HepG2 (cell line): Measurements from ENCODE around the gene CH25H. TPM values are rescaled to one million over a fixed set of nuclear protein-coding genes. Genes with fewer than 3 reads are reported as not detected.
"Not testable (repeated sequence)": the region's sequence is repeated elsewhere in the genome, so short reads cannot be mapped to it uniquely, and the experiment has no call there.

Experiments used
- ATAC-seq: fragments of 200-7000 bp; cut with Tn5 transposase; 3 replicates; pipeline ENCODE4 v1.9.1; 2020; ENCODE audit warnings: mild to moderate bottlenecking, moderate library complexity
- BruUV-seq: library from RNA; stranded (reverse); fragments of 400-500 nt; replicated peaks from 2 replicates; lab custom pipeline; 2021; lab: Mats Ljungman, UMichigan
- CTCF ChIA-PET: fragments of 300-600 bp; formaldehyde crosslinking; extraction: SDS; loops from one replicate; lab custom pipeline; 2021; ENCODE audit warnings: low total read pairs, inconsistent platforms, low intra/inter-chr PET ratio; lab: Yijun Ruan, JAX
- POLR2A ChIA-PET: fragments of 350-600 bp; sonication (Branson Sonifier 250); formaldehyde crosslinking; loops from one replicate; lab custom pipeline; 2020; ENCODE audit warnings: antibody characterized with exemption, inconsistent platforms; lab: Yijun Ruan, JAX
- DNase-seq: peaks from one replicate; pipeline ENCODE4 v3.0.0-alpha.2; 2015; ENCODE audit warnings: low spot score
- FAIRE-seq: peaks from 3 replicates; lab custom pipeline; 2011; peaks lifted over from hg19 to GRCh38; lab: Jason Lieb, UNC
- H2AFZ ChIP-seq: one replicate; pipeline ENCODE4 v1.6.1; 2011; ENCODE audit warnings: low read length, inconsistent platforms
- H3K27ac ChIP-seq: fragments of 300-600 bp; 3 replicates; pipeline ENCODE4 v1.8.0; 2011; ENCODE audit warnings: mixed run types, mild to moderate bottlenecking, mixed read lengths, low read length, inconsistent platforms; ENCODE audit not compliant: insufficient read depth; ENCODE audit errors: extremely low read length
- H3K27me3 ChIP-seq, 2 experiments: fragments of 200-600 bp in 1 of 2; 2 replicates in 1 of 2; 3 replicates in 1 of 2; pipeline versions ENCODE4 v1.6.0 to v1.8.0; 2011; ENCODE audit warnings: low read length in 2 of 2, mild to moderate bottlenecking in 2 of 2, moderate library complexity in 2 of 2, inconsistent platforms in 1 of 2; ENCODE audit not compliant: insufficient read depth in 2 of 2, control insufficient read depth in 1 of 2
- H3K36me3 ChIP-seq, 2 experiments: fragments of 200-600 bp in 1 of 2; replicated peaks in 1 of 2; 2 replicates in 1 of 2; 3 replicates in 1 of 2; pipeline versions ENCODE4 v1.5.1 to v1.8.0; 2011; ENCODE audit warnings: low read length in 2 of 2, inconsistent platforms in 1 of 2; ENCODE audit not compliant: insufficient read depth in 2 of 2, control insufficient read depth in 1 of 2
- H3K4me1 ChIP-seq: 2 replicates; pipeline ENCODE4 v1.5.1; 2012; ENCODE audit warnings: low read length, inconsistent platforms; ENCODE audit not compliant: insufficient read depth
- H3K4me2 ChIP-seq: 2 replicates; pipeline ENCODE4 v1.6.0; 2011; ENCODE audit warnings: low read depth, low read length, inconsistent platforms
- H3K4me3 ChIP-seq, 3 experiments: fragments of 200-600 bp in 1 of 3; sonication (generic), shearing (Covaris generic) in 1 of 3; replicated peaks in 1 of 3; 2 replicates each; pipeline ENCODE4 v1.5.1; 2011 to 2016; ENCODE audit warnings: low read length in 3 of 3, inconsistent platforms in 2 of 3, low read depth in 2 of 3, mild to moderate bottlenecking in 2 of 3, control low read depth in 1 of 3, mixed read lengths in 1 of 3; ENCODE audit not compliant: insufficient read depth in 1 of 3
- H3K79me2 ChIP-seq: one replicate; pipeline ENCODE4 v1.6.1; 2011; ENCODE audit warnings: low read length, inconsistent platforms; ENCODE audit not compliant: insufficient read depth
- H3K9ac ChIP-seq: 2 replicates; pipeline ENCODE4 v1.6.0; 2011; ENCODE audit warnings: mild to moderate bottlenecking, low read depth, low read length, inconsistent platforms; ENCODE audit not compliant: insufficient read depth
- H3K9me3 ChIP-seq: 2 replicates; pipeline ENCODE4 v1.5.1; 2012; ENCODE audit warnings: mild to moderate bottlenecking, low read length
- H4K20me1 ChIP-seq: 2 replicates; pipeline ENCODE4 v1.6.0; 2011; ENCODE audit warnings: inconsistent platforms, mild to moderate bottlenecking, low read length, moderate library complexity; ENCODE audit not compliant: insufficient read depth
- FIP1L1 ChIP-seq: fragments of 200-400 bp; formaldehyde crosslinking; IDR thresholded peaks from 2 replicates; pipeline ENCODE4 v1.6.1; 2018; ENCODE audit warnings: low read depth, mild to moderate bottlenecking, low read length, moderate library complexity, borderline replicate concordance; ENCODE audit not compliant: insufficient read depth
- HMGA1 ChIP-seq: sonication (generic); formaldehyde crosslinking; conservative IDR thresholded peaks from 2 replicates; pipeline ENCODE4 v1.4.0; 2020; ENCODE audit warnings: missing genetic modification reagents
- NFE2 ChIP-seq: sonication (generic); formaldehyde crosslinking; IDR thresholded peaks from 2 replicates; pipeline ENCODE4 v1.4.0; 2020; ENCODE audit warnings: missing genetic modification reagents
- RFXANK ChIP-seq: IDR thresholded peaks from 2 replicates; pipeline ENCODE4 v1.6.1; 2016
- ZNF350 ChIP-seq: sonication (generic); formaldehyde crosslinking; IDR thresholded peaks from 2 replicates; pipeline ENCODE4 v1.4.0; 2020; ENCODE audit warnings: mild to moderate bottlenecking, low read depth, missing genetic modification reagents, borderline replicate concordance
- ZNF446 ChIP-seq: sonication (generic); formaldehyde crosslinking; IDR thresholded peaks from 2 replicates; pipeline ENCODE4 v1.5.0; 2020; ENCODE audit warnings: mild to moderate bottlenecking, missing genetic modification reagents
- WGBS: methylation state at CpG from one replicate; pipeline ENCODE4 v1.1.6; 2017; ENCODE audit warnings: low lambda C conversion rate; 5-methylcytosine and 5-hydroxymethylcytosine counted together
- in situ Hi-C: cut with HindIII; loops from 2 replicates; pipeline ENCODE4 v1.10.0; 2017; ENCODE audit warnings: low pct_unique_long_range_greater_than_20kb; ENCODE audit not compliant: extremely low pct_ligation_motif_present
- intact Hi-C: fragments of 100-400 bp; cut with micrococcal nuclease; formaldehyde crosslinking; loops from one replicate; pipeline ENCODE4 v1.10.0; 2022; ENCODE audit not compliant: unreplicated experiment
- polyA plus RNA-seq, 8 experiments: library from polyadenylated mRNA; depleted of rRNA in 3 of 8; stranded (reverse) in 7 of 8; unstranded in 1 of 8; fragments of >200 nt; fragmentation: Illumina TruSeq in 4 of 8; extraction: Trizol in 4 of 8; gene quantifications; 2 replicates each; pipeline versions ENCODE4 v1.2.1 to v1.2.3, GENCODE V29; 2011 to 2016; ENCODE audit warnings: low read depth in 4 of 8, missing spikeins in 1 of 8, mixed read lengths in 1 of 8; ENCODE audit not compliant: insufficient read depth in 1 of 8
- total RNA-seq, 5 experiments: library from RNA; depleted of rRNA; stranded (reverse); fragments of >200 nt; fragmentation: Illumina TruSeq; extraction: Trizol; gene quantifications; 2 replicates each; pipeline ENCODE4 v1.2.3, GENCODE V29; 2016; ENCODE audit warnings: low read depth in 1 of 5
- TF ChIP-seq, protein P1 (sequence below), 2 experiments: sonication (generic) in 1 of 2; formaldehyde crosslinking in 1 of 2; IDR thresholded peaks; 2 replicates each; pipeline versions ENCODE4 v1.4.0 to v1.6.1; 2016 to 2020; ENCODE audit warnings: borderline replicate concordance in 1 of 2, low read depth in 1 of 2, mild to moderate bottlenecking in 1 of 2, missing genetic modification reagents in 1 of 2
- TF ChIP-seq, protein P2 (sequence below): sonication (generic); formaldehyde crosslinking; IDR thresholded peaks from 2 replicates; pipeline ENCODE4 v1.4.0; 2020; ENCODE audit warnings: missing genetic modification reagents, mild to moderate bottlenecking, borderline replicate concordance

The CH25H gene
- total and polyA plus RNA-seq, 2 of the 13 experiments (the other 11 are each of a cell fraction or from before 2014, with no cell fraction given): not detected

DNA sequence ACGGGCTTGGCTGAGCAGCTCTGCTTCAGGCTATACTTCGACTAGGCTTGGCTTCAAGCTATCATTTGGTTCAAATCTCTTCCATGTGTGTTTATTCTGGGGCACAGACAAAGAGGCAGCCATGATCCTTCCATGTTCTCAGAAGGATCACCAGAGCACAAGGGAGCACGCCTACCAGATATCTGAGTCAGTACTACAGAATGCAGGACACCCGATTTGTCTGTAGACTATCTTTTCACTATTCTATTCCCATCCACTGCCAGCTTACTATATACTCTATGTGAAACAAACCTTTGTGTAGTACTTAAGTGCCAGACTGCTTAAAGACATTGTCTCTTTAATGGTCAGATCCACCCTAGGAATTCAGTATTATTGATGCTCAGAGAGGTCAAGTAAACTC is 35.1 kb downstream of the CH25H start (continued):
- TF ChIP-seq, protein P1, sequence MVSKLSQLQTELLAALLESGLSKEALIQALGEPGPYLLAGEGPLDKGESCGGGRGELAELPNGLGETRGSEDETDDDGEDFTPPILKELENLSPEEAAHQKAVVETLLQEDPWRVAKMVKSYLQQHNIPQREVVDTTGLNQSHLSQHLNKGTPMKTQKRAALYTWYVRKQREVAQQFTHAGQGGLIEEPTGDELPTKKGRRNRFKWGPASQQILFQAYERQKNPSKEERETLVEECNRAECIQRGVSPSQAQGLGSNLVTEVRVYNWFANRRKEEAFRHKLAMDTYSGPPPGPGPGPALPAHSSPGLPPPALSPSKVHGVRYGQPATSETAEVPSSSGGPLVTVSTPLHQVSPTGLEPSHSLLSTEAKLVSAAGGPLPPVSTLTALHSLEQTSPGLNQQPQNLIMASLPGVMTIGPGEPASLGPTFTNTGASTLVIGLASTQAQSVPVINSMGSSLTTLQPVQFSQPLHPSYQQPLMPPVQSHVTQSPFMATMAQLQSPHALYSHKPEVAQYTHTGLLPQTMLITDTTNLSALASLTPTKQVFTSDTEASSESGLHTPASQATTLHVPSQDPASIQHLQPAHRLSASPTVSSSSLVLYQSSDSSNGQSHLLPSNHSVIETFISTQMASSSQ (IDR thresholded peaks at IDR 0.05; ENCODE audit: low read depth): no peak
- TF ChIP-seq, protein P1 (CRISPR knock-in tag; IDR thresholded peaks at IDR 0.05; ENCODE audit: borderline replicate concordance): no peak
- TF ChIP-seq, protein P2, sequence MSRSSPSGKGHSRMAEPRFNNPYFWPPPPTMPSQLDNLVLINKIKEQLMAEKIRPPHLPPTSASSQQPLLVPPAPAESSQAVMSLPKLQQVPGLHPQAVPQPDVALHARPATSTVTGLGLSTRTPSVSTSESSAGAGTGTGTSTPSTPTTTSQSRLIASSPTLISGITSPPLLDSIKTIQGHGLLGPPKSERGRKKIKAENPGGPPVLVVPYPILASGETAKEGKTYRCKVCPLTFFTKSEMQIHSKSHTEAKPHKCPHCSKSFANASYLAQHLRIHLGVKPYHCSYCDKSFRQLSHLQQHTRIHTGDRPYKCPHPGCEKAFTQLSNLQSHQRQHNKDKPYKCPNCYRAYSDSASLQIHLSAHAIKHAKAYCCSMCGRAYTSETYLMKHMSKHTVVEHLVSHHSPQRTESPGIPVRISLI (CRISPR knock-in tag): no peak

DNA sequence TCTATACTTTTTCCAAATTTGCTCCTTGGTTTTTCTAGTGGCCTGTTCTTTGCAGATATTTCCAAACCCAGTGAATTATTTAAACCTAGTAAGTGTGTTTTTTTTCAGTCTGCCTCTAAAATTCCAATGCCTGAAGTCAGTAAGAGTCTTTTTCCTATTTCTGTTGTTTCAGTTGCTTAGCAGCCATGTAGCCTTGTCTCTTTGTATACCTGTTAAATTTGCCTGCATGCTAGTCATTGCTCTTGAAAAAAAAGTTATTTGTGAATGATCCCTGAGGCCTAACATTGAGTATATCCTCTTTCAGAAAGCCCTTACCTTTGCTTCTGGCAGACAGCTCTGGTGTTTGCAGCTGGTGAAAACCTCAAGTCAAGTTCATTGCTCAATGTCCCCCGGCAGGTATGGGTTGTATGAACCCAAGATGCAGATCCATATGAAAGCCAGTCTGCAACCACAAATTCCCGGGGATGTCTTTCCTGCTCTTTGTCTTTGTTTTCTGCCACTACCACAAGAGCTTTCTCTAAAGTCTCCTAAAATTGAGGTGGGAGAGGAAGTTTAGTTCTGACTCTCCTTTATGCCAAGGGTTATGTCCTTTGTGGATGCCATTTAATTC is 35.7 kb downstream of the CH25H start:
- FAIRE-seq (no peak), DNase-seq (no peak), ATAC-seq (no peak)
- H4K20me1 ChIP-seq: no peaks in the 10 kb centered on the region
- POLR2A ChIA-PET: no interaction called here
- in situ Hi-C loops: no loop called here
- H3K4me1 ChIP-seq: no peaks in the 10 kb centered on the region
- 0% methylated on average over 2 of the region's 2 CpGs for WGBS
- BruUV-seq: no TSS peak
- no peaks in the 10 kb centered on the region for H3K79me2 ChIP-seq
- H3K27ac ChIP-seq: no peak overlapping the region
- no peak overlapping the region for H3K4me2 ChIP-seq
- no peak for TF ChIP-seq NFE2
- TF ChIP-seq RFXANK (CRISPR knock-in tag): no peak
- no peak for TF ChIP-seq ZNF350
- no peak for TF ChIP-seq HMGA1 (CRISPR knock-in tag)
- TF ChIP-seq ZNF446 (CRISPR knock-in tag): no peak
- TF ChIP-seq FIP1L1: no peak
- H3K9ac ChIP-seq: no peak overlapping the region
- H3K36me3 ChIP-seq: no peaks in the 10 kb centered on the region
- H2AFZ ChIP-seq: no peak overlapping the region
- no peaks in the 10 kb centered on the region for H3K27me3 ChIP-seq
- H3K9me3 ChIP-seq: no peaks in the 10 kb centered on the region
- CTCF ChIA-PET: no interaction called here
- intact Hi-C loops: no loop called here
- no peak overlapping the region for H3K4me3 ChIP-seq

DNA sequence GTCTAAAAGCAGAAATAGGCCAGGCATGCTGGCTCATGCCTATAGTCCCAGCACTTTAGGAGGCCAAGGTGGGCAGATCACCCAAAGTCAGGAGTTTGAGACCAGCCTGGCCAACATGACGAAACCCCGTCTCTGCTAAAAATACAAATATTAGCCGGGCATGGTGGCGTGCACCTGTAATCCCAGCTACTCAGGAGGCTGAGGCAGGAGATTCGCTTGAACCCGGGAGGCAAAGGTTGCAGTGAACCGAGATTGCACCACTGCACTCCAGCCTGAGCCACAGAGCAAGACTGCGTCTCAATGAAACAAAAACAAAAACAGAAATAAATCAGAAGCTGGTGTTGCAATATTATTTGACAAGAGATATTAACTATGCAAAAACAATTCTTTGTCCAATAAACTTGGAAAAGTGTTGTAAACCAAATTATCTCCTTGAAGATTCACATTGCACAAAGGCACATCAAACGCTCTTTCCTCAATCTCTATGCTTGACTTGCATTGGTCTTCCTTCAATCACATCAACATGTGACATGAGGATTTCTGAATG is 38.7 kb downstream of the CH25H start:
- ATAC-seq, H3K4me2 ChIP-seq, in situ Hi-C loops: not testable (repeated sequence)

More for the DNA sequence above, 38.7 kb downstream of the CH25H start:
- H2AFZ ChIP-seq, H3K27me3 ChIP-seq, H3K27ac ChIP-seq, H3K4me1 ChIP-seq, H3K9ac ChIP-seq, POLR2A ChIA-PET, H3K9me3 ChIP-seq, H3K36me3 ChIP-seq, BruUV-seq, H4K20me1 ChIP-seq, intact Hi-C loops, DNase-seq, FAIRE-seq, CTCF ChIA-PET, H3K4me3 ChIP-seq, H3K79me2 ChIP-seq: not testable (repeated sequence)
- 4% methylated on average over 9 of the region's 9 CpGs for WGBS
